OCI-LY7 (cell line): ENCODE measurements around the gene MIDN. TPM values are rescaled to one million over a fixed set of nuclear protein-coding genes. Genes with fewer than 3 reads are reported as not detected.

Experiments
- BruUV-seq: library from RNA; stranded (reverse); fragments of 400-500 nt; replicated peaks from 2 replicates; lab custom pipeline; 2021; lab: Mats Ljungman, UMichigan
- CTCF ChIA-PET: fragments of 300-600 bp; sonication (Branson Sonifier 250); formaldehyde crosslinking; loops from one replicate; lab custom pipeline; 2022; ENCODE audit warnings: antibody characterized with exemption; ENCODE audit not compliant: unreplicated experiment; lab: Charles Lee
- POLR2A ChIA-PET: fragments of 300-600 bp; sonication (Branson Sonifier 250); formaldehyde crosslinking; loops from one replicate; lab custom pipeline; 2022; ENCODE audit warnings: antibody characterized with exemption; lab: Charles Lee
- DNase-seq: peaks from one replicate; pipeline ENCODE4 v3.0.0-alpha.2; 2015; ENCODE audit warnings: low spot score
- H2AFZ ChIP-seq: fragments of 200-600 bp; sonication (generic), shearing (Covaris generic); 2 replicates; pipeline ENCODE4 v1.6.1; 2014; ENCODE audit warnings: mild to moderate bottlenecking, antibody characterized with exemption, low read length, moderate library complexity
- H3K27ac ChIP-seq: fragments of 200-600 bp; sonication (generic); 2 replicates; pipeline ENCODE4 v1.5.1; 2014; ENCODE audit warnings: mixed run types, low read depth, mild to moderate bottlenecking, moderate library complexity, low read length, inconsistent platforms; ENCODE audit not compliant: poor library complexity, severe bottlenecking
- H3K36me3 ChIP-seq: fragments of 200-600 bp; sonication (generic); 2 replicates; pipeline ENCODE4 v1.6.1; 2014; ENCODE audit warnings: mild to moderate bottlenecking, antibody characterized with exemption, low read length, moderate library complexity, mixed read lengths; ENCODE audit not compliant: insufficient read depth
- H3K4me1 ChIP-seq: fragments of 200-600 bp; sonication (generic); 2 replicates; pipeline ENCODE4 v1.5.1; 2014; ENCODE audit warnings: mild to moderate bottlenecking, low read length; ENCODE audit not compliant: insufficient read depth, poor library complexity, severe bottlenecking
- H3K4me2 ChIP-seq: fragments of 200-600 bp; sonication (generic); 2 replicates; pipeline ENCODE4 v1.6.1; 2014; ENCODE audit warnings: mild to moderate bottlenecking, low read length
- H3K4me3 ChIP-seq: fragments of 200-600 bp; sonication (generic); 2 replicates; pipeline ENCODE4 v1.5.1; 2014; ENCODE audit warnings: mild to moderate bottlenecking, low read depth, low read length; ENCODE audit not compliant: poor library complexity, severe bottlenecking
- H3K79me2 ChIP-seq: fragments of 200-600 bp; sonication (generic); 2 replicates; pipeline ENCODE4 v1.6.1; 2016; ENCODE audit warnings: low read depth, mild to moderate bottlenecking, low read length, moderate library complexity, mixed read lengths; ENCODE audit not compliant: insufficient read depth
- H3K9me2 ChIP-seq: fragments of 200-600 bp; sonication (generic); 2 replicates; pipeline ENCODE4 v1.6.1; 2016; ENCODE audit warnings: mild to moderate bottlenecking, low read length, mixed read lengths; ENCODE audit not compliant: insufficient read depth
- H3K9me3 ChIP-seq: fragments of 200-600 bp; sonication (generic); 2 replicates; pipeline ENCODE4 v1.6.1; 2014; ENCODE audit warnings: mild to moderate bottlenecking, mixed run types, low read length, mixed read lengths
- H4K20me1 ChIP-seq: fragments of 200-600 bp; sonication (generic); 2 replicates; pipeline ENCODE4 v1.6.1; 2014; ENCODE audit warnings: mild to moderate bottlenecking, antibody characterized with exemption, low read length, moderate library complexity, mixed read lengths; ENCODE audit not compliant: insufficient read depth
- CTCF ChIP-seq: fragments of 200-600 bp; sonication (generic); conservative IDR thresholded peaks from 2 replicates; pipeline ENCODE4 v1.5.1; 2014; ENCODE audit warnings: mild to moderate bottlenecking, antibody characterized with exemption, low read length, moderate library complexity, mixed read lengths
- EZH2phosphoT487 ChIP-seq: fragments of 200-600 bp; sonication (generic); IDR thresholded peaks from 2 replicates; pipeline ENCODE4 v1.6.1; 2018; ENCODE audit warnings: low read depth, borderline replicate concordance, mild to moderate bottlenecking, mixed run types, antibody characterized with exemption, low read length, moderate library complexity, mixed read lengths
- intact Hi-C: fragments of 100-400 bp; cut with micrococcal nuclease; formaldehyde crosslinking; loops from one replicate; pipeline ENCODE4 v1.10.0; 2022; ENCODE audit not compliant: unreplicated experiment
- total RNA-seq, 2 experiments: library from RNA; depleted of rRNA in 1 of 2; stranded (reverse); fragments of >200 nt in 1 of 2; shearing (Covaris generic) in 1 of 2; gene quantifications; 2 replicates each; pipeline ENCODE4 v1.2.3, GENCODE V29; 2014 to 2022

The MIDN gene
- total RNA-seq, 2 experiments from 2014 or later: 20.3 to 70.9 TPM

- Histone ChIP-seq H2AFZ (no peak overlapping the region), H3K36me3 (peaks cover 71% of the 10 kb centered on the region), H3K9me2 (no peaks in the 10 kb centered on the region), H4K20me1 (no peaks in the 10 kb centered on the region), H3K9me3 (no peaks in the 10 kb centered on the region), H3K4me2 (no peak overlapping the region), H3K4me3 (no peak overlapping the region), H3K79me2 (peaks cover 27% of the 10 kb centered on the region; the same call in 1 of the 2 replicates), H3K27ac (no peak overlapping the region), H3K4me1 (peaks cover 29% of the 10 kb centered on the region)
- no TSS peak for BruUV-seq
- no peak for DNase-seq
- intact Hi-C loops: loop anchor here (5.0 kb wide), 1 partner anchor 159 kb away; the partner anchor contains the start of gene RPS15
- no peak for TF ChIP-seq EZH2phosphoT487
- no peak for TF ChIP-seq CTCF
- ChIA-PET POLR2A (no interaction called here), CTCF (interaction anchor here (0.5 kb wide), 1 partner anchor 369 kb away, joined by 5 read pairs; no protein-coding TSS in a partner anchor)
Observed at GRCh38 chr19:1278074-1278473, 29.7 kb downstream of the MIDN start.

GRCh38 chr19:1278713-1279660 lies 30.6 kb downstream of the MIDN start:
- DNase-seq: no peak
- peaks cover 62% of the 10 kb centered on the region for H3K36me3 ChIP-seq
- no peak overlapping the region for H3K27ac ChIP-seq
- POLR2A ChIA-PET: no interaction called here
- peaks cover 19% of the 10 kb centered on the region for H3K4me1 ChIP-seq
- H3K9me3 ChIP-seq: no peaks in the 10 kb centered on the region
- no peak overlapping the region for H2AFZ ChIP-seq
- TF ChIP-seq CTCF: no peak
- TF ChIP-seq EZH2phosphoT487: no peak
- H3K9me2 ChIP-seq: no peaks in the 10 kb centered on the region
- peaks cover 21% of the 10 kb centered on the region; the same call in 1 of the 2 replicates for H3K79me2 ChIP-seq
- H3K4me3 ChIP-seq: no peak overlapping the region
- BruUV-seq: no TSS peak
- CTCF ChIA-PET: interaction anchor here (1.0 kb wide), 1 partner anchor 35 kb away, joined by 3 read pairs; no protein-coding TSS in a partner anchor
- no peak overlapping the region for H3K4me2 ChIP-seq
- H4K20me1 ChIP-seq: no peaks in the 10 kb centered on the region
- intact Hi-C loops: loop anchor here (1.0 to 5.0 kb wide), 2 partner anchors 93 to 158 kb away; partner anchors contain the start of gene RPS15
